SHP77 treated with DMSO at 0.1 percent for 48 hours (cell line): Measurements from ENCODE around the gene FCGR1A.
"Not testable (repeated sequence)": the region's sequence is repeated elsewhere in the genome, so short reads cannot be mapped to it uniquely, and the experiment has no call there.

Experiments
- DNase-seq: peaks from one replicate; lab custom pipeline; 2025; lab: John Stamatoyannopoulos, UW

The FCGR1A gene

DNA sequence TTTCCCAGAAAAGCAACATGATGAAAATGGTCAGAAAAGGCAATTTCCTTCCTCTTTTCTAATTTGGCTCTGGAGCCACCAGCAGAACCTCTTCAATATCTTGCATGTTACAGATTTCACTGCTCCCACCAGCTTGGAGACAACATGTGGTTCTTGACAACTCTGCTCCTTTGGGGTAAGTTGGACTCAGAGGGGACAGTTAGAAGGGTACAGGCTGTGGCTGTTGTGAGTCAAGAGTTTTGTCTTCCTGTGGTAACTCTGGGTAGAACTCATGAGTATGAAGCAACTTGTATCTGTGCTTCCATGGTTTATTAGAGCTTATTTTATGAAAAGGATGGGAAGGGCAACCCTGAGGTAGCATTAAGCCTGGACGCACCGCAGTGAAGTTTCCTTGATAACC, at the start of gene FCGR1A:
TSS of gene FCGR1A (plus strand) at position 95 of the 400 bp plus-strand sequence. CDS start at position 145, 50 bp downstream.
- not testable (repeated sequence) for DNase-seq

DNA sequence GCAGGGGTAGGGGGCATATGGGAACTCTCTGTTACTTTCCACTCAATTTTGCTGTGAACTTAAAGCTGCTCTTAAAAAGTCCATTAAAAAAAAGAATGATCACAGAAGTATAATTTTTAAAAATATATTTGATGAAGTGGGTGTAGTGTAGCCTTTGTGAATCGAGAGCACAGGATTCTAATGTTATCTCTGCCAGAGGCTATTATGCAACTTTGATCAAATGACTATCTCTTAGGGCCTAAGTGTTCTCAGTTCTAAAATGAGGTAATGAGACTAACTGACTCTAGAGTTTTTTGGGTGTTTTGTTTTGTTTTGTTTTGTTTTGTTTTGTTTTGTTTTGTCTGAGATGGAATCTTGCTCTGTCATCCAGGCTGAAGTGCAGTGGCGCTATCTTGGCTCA, 49.7 kb upstream of the FCGR1A start:
- DNase-seq: not testable (repeated sequence)

DNA sequence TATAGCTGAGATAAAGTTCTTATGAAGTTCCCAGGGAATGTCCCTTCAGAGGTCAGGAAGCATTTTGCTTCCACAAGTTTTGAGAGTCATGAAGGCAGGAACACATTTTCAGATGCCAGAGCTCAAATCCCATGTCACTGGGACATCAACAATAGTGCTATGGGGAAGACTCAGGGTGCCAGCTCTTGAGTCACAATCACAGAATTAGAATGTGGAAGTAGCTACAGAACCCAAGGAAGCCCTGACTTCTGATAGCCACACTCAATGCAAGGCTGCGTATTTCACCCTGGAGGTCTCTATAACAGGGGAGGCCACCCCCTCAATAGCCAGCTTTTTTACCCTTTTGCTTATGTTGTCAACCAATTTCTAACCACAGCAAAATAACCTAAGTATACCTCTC, 47.8 kb upstream of the FCGR1A start:
- DNase-seq: not testable (repeated sequence)

DNA sequence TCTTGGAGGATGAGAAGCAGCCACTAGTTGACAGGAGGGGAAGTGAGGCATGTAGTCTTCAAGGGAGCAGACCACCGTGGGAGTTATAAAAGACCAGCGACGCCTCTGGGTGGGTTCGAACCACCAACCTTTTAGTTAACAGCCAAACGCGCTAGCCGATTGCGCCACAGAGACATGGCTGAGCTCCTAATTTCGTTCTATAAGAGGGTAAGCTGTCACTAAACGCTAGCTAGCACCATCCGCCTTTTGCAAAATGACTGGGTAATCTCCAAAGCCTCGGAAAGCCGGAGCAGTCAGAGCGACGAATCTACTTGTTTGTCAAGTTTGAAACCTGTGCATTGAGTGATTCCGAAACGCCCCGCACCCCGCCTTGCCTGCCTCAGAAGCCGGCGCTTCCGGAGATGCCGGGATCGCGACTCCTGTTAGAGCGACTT, 42.3 kb upstream of the FCGR1A start:
- not testable (repeated sequence) for DNase-seq

DNA sequence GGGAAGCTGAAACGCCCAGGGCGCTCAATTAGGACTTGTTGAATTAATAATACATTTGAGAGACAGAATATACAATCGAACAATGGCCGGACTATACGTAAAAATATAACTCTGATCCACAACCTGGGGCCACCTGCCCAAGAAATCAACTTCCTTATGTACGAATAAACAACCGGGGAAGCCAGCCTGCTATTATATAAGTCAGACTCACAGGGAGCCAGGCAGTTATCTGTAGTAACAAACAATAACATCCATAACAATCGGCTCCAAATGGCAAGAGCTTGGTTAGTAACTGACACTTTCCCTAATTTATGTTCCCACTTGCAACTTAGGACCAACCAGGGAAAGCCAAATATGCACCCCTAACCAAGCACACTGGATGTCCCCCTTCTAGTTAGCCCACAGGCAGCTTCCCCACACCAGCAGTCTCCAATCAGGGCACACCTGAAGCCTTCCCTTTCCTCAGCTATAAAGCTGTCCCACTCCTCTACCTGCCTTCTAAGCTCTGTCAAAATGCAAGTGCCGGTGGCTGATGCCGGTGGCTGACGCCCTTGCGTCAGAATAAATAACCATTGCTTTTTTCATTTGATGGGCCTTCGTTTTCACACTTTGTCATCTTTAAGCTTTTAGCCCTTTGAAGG, 41.8 kb upstream of the FCGR1A start:
- not testable (repeated sequence) for DNase-seq

DNA sequence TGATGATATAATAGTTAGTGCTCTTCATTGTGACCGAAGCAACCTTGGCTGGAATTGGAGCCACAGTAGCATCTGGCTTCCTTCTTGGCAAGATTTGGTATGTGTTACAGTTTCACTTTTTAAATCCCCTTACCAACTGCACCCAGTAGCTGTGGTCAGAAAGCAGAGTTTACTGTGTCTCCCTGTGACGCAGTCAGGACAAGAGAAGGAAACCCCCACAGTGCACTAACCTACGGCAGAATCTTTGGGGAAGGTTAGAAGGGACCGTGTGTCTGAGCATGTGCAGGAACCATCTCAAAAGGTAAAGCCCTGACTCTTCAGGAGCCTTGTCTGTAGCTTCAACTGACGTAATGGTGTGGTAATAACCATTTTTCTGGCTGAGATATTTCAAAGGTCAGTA, 40.6 kb upstream of the FCGR1A start:
- not testable (repeated sequence) for DNase-seq

DNA sequence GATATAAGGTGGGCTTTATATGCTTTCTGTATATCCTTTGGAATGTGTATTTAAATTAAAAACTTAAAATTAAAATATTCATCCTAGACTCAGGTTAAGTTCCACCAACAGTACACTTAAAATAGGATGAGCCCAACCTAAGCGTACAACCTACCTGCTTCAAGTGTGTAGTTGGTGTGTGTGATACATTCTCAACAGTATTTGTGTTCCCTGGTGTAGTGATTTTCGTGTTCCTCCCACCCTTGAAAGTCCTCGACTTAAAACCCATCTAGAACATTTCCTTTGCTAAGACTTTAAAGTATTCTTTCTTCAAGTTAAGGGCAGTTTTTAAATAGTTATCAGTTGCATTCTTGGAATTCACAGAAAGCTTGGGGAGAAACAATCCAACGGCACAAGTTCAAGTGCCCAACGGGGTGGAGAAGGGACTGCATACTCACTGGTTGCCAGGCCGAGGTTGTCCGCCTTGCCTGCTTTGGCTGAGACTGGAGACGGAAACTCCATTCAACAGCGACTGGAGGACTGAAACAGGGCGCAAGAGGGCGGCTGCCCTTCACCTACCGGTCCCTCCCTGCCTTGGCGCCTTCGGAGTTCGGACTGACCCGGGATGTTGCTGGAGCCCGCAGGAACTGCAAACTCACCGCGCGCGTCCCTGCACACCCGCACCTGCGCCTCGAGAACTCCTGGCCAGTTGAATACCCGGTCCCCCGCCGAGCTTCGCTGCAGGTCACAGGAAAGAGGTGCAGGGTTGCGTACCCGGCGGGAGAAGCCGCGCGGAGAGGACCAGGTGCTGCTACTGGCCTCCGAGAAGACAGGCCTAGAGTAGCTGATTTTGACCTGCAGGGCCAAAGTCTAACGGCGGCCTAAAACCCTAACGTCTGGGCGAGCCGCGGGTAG, 35.8 kb upstream of the FCGR1A start:
- DNase-seq: not testable (repeated sequence)

DNA sequence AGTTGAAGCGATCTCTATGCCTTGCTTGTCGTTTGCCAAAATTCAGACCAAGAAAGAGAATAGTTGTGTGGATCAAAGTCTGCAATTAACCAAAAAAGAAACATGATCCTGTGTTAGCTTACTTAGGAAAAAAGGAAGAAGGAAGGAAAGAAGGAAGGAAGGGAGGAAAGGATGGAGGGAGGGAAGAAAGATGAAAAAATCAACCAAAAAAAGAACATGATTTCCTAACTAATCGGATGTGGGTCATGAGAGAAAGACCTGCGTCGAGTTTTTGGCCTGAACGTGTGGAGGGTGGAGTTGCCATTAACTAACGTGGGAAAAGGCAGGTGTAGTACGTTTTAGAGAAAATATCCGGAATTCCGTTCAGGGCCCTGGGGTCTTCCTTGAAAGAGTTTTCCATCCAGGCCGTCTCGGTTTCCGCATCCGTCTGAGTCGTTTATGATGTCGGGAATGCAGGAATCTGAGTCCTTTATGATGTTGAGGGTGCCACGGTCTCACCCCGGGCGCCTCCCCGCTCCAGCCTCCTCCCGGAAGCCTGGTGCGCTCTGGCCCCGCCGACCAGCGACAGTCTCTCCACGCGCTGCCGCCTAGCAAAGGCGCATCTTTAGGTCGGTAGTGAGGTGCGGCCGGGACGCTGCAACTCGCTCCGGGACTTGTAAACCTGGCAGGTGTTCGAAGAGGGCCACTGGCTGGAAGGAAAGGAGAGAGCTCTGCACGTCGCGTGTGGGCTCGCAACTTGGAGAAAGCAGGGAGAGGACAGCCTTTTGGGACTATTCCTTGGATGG, 34.9 kb upstream of the FCGR1A start:
- not testable (repeated sequence) for DNase-seq

DNA sequence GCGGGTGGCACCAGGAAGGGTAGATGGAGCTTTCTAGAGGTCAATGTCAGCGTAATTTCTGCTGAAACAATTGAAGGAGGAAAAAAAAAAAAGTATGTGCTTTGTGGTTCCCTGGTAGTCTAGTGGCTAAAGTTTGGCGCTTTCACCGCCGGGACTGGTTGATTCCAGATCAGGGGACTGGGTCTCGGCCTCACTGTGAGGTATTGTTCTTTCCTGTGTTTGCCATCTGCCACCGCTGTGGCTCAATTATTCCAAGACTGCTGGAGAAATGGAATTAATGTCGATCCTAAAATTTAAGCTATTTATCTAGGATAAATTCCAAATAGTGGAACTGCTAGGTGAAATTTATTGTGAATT, 34.4 kb upstream of the FCGR1A start:
- not testable (repeated sequence) for DNase-seq

DNA sequence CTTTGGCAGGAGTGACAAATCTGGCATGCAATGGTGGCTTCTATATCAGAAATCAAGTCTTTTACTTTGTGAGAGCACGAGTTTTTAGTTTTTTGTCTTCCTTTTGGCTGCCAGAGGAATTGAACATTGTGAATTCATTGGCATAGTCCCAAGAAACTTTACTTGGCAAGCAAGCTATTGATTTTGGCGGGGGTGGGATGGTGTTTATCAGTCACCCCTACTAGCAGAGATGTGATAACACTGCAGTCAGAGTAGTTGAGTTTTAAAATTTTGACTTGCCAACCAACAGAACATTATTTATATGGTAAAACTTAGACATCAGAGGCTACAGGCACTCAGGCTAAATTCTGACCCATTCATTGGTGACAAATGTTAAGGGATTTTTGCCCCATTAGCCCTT, 31.9 kb upstream of the FCGR1A start:
- not testable (repeated sequence) for DNase-seq

DNA sequence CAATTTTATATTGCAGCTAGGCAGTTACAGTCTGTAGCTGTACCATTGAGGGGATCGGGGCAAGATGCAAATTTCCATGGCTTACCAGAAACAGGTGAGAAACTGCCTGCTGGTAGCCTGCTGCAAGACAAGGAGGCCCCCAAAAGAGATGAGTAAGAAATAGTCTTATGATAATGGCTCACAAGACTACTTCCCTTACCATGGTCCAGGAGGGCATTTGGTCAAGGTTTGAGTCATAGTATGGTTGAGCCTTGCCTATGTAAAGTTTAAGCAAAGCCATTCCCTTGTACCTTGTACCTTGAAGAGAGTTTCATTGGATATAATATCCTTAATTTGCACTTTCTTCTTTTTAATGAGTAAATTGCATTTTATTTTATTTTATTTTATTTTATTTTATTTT, 30.3 kb upstream of the FCGR1A start:
- not testable (repeated sequence) for DNase-seq

DNA sequence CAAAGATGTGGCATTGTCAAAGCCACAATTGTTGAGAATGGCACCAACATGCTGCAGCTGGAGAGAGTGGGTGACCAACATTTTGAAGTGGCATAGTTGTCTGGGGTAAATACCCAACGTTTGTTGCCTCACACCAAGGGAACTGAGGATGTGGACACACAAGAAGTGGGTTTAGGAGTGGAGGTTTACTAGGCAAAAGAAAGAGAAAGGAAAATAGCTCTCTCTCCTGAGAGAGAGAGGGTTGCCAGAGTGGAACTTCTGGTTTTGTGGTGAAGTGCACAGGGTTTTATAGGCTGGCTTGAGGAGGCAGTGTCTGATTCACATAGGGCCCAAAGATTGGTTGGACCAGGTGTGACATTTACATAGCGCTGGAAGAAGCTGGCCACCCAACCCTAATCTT, 29.0 kb upstream of the FCGR1A start:
- DNase-seq: not testable (repeated sequence)

DNA sequence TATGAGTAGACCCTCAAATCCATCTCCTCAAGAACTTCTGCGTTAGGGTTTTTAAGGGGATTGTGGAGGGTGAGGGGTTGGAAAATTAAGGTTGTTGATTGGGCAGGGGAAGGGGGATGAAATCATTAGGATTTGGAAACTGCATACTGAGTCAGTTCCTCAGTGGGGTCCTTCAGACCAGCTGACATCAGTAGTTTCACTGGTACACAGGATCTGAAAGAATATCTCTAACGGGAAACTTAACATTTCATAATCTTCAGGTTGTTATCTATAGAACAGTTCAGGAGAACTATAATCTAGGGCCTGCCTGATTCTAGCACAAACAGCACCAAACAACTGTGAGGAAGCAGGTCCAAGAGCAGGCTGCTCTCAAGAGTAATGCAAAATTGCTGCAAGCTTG, 27.2 kb upstream of the FCGR1A start:
- DNase-seq: not testable (repeated sequence)

DNA sequence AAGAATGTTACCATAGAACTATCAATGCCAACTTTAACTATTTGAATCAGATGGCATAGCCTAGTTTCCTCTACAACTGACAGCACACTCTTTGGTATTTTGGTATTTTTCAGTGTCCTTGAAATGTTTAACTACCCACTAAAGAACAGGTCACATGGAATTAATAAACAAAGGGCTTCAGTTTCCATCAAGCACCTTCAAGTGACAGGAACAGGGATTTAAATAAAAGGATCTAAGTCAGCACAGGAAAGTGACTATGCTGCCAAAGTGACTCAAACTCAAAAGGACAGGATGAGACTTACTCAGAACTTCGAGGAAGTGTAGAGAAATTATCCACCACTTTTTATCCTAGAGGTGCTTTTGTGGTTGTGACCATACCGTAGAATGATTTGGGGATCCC, 20.2 kb upstream of the FCGR1A start:
- DNase-seq: not testable (repeated sequence)

DNA sequence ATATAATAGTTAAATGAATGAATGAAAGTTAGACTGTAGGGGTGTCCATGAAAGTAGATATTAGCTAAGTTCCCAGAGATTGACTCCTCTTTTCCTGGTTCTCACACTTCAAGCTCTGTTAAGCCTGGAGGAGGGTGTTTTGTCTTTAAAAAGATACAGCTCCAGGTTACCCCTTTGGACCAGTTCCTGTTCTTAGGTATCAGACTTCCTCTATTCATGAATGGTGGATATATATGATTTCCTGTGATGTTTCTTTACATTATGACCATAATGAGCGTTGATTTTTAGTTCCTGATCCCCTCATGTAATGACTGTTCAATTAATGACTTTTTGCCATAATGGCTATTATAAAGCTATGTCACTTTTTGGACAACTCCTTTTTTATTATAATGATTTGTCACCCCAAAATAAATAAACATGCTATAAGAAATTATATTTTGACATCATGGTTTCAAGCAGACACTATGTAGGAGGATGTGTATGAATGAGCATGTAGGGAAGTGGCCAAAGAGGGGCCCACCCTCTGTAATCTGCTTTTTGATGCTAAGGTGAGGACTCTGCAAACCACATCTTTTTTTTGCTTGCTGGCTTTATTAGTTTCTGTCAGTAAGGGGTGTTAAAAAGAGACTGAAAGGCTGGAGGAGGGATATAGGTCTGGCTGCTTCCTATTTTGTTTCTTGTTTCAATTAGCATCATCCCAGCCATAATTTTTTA, 18.2 kb upstream of the FCGR1A start:
- not testable (repeated sequence) for DNase-seq

DNA sequence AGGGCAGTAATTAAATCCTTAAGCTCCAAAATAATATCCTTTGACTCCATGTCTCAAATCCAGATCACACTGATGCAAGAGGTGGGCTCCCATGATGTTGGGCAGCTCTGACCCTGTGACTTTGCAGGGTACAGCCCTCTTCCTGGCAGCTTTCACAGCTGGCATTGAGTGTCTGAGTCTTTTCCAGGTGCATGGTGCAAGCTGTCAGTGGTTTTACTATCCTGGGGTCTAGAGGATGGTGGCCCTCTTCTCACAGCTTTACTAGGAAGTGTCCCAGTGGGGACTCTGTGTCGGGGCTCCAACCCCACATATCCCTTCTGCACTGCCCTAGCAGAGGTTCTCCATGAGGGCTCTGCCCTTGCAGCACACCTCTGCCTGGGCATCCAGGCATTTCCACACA, 16.3 kb upstream of the FCGR1A start:
- DNase-seq: not testable (repeated sequence)

DNA sequence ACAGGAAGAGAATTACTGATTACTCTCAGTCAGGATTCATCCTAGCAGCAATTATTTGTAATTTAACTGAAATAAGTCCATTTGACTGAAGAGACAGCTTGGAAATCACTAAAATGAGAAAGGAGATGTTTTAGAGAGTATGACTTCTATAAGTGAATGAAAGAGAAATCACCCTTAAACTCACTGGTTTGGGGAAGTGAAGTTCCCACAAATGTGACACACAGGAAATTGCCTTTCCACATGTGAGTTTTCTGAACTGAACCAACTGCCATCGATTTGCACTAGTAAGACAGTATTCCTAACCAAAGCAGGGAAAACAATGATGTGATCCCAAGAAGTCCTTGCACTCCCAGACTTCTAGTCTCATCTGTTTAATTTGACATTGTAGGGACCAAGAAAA, 13.3 kb upstream of the FCGR1A start:
- DNase-seq: not testable (repeated sequence)

DNA sequence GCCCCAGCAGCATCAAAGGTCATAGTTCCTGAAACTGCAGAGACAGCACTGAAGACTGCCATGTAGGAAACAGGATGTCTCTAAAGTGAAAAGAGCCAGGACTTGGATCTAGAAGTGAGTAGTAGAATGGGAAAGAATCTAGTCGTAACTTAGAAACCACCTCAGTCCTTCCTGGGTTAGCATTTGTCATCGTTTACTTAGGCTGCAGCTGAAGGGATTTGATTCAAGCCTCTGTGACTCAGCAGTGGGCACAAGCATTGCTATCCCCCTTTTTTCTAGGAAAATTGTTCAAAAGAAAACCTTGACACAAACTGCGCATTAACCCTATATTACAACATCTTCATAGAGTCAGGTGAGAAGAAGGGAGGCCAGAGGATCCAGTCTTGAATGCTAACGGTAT, 11.8 kb upstream of the FCGR1A start:
- DNase-seq: not testable (repeated sequence)

DNA sequence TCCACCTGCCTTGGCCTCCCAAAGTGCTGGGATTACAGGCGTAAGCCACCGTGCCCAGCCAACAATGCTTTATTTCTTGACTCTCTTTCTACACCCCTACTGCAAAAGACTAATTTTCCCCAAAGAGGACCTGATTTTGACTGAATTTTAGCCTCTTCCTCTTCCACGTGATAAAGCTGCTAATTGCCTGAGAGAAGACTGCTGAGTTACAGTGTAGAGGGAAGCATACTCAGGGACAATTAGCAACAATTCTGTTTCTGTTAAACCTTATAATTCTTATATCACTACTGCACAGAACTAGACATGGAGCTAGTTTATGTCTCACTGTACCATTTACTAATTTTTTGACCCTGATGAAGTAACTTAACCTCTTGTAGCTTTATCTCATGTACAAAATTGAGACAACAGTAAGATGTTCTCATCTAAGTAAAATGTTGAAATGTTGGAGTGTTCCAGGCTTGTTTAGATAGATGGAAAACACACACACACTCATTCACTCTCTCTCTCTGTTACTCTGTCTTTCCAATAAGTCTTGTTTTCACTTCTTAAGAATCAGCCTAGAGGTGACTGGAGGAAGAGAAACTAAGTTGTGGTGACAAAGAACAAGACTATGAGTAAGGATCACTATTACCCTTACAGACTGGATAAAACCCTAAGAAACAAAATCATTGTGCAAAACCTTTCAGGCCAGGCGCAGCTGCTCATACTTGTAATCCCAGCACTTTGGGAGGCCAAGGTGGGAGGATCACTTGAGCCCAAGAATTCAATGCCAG, 10.7 kb upstream of the FCGR1A start:
- not testable (repeated sequence) for DNase-seq

DNA sequence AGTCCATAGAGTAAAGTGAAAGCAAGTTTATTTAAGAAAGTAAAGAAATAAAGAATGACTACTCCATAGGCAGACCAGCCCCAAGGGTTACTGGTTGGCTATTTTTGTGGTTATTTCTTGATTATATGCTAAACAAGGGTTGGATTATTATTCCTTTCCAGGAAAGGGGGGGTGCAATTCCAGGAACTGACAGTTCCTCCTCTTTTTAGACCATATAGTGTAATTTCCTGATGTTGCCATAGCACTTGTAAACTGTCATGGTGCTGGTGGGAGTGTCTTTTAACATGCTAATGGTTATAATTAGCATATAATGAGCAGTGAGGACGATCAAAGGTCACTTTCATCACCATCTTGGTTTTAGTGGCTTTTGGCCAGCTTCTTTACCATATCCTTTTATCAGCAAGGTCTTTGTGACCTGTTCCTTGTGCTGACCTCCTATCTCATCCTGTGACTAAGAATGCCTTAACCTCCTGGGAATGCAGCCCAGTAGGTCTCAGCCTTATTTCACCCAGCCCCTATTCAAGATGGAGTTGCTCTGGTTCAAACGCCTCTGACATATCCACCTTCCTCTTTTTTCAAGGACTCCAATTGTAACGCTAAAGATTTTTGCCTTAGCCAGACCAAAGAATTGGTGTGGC, 6.9 kb upstream of the FCGR1A start:
- DNase-seq: not testable (repeated sequence)
